Measurements from ENCODE around the gene CDCA8.

CDCA8 gene

GRCh38 chr1:37703061-37703460 lies 10.7 kb downstream of the CDCA8 start:
- DNase-seq (ENCODE audit: low spot score) = no peak
- TF ChIP-seq CTCF (IDR thresholded peaks at IDR 0.05; ENCODE audit: borderline replicate concordance, control extremely low read depth, extremely low read depth, insufficient read depth, missing control alignments) = no peak
- in situ Hi-C loops (cut with MboI; ENCODE audit: low sequenced_read_pairs, unreplicated experiment) = no loop called here

GRCh38 chr1:37704966-37705365 lies 12.7 kb downstream of the CDCA8 start:
- in situ Hi-C loops (cut with MboI; ENCODE audit: low sequenced_read_pairs, unreplicated experiment) = no loop called here
- DNase-seq (ENCODE audit: low spot score) = no peak

GRCh38 chr1:37705399-37705798 lies 13.1 kb downstream of the CDCA8 start:
- TF ChIP-seq CTCF (IDR thresholded peaks at IDR 0.05; ENCODE audit: borderline replicate concordance, control extremely low read depth, extremely low read depth, insufficient read depth, missing control alignments) = no peak
- in situ Hi-C loops (cut with MboI; ENCODE audit: low sequenced_read_pairs, unreplicated experiment) = no loop called here
- DNase-seq (ENCODE audit: low spot score) = no peak

More at GRCh38 chr1:37704966-37705365, 12.7 kb downstream of the CDCA8 start:
- no peak for TF ChIP-seq CTCF (IDR thresholded peaks at IDR 0.05; ENCODE audit: borderline replicate concordance, control extremely low read depth, extremely low read depth, insufficient read depth, missing control alignments)

- DNase-seq (ENCODE audit: low spot score) = no peak
- in situ Hi-C loops (cut with MboI; ENCODE audit: low sequenced_read_pairs, unreplicated experiment) = no loop called here
- no peak for TF ChIP-seq CTCF (IDR thresholded peaks at IDR 0.05; ENCODE audit: borderline replicate concordance, control extremely low read depth, extremely low read depth, insufficient read depth, missing control alignments)
These were observed 16.2 kb downstream of the CDCA8 start for GRCh38 chr1:37708471-37708870.

GRCh38 chr1:37714226-37714625 lies 21.9 kb downstream of the CDCA8 start:
- no peak for DNase-seq (ENCODE audit: low spot score)
- no peak for TF ChIP-seq CTCF (IDR thresholded peaks at IDR 0.05; ENCODE audit: borderline replicate concordance, control extremely low read depth, extremely low read depth, insufficient read depth, missing control alignments)
- in situ Hi-C loops (cut with MboI; ENCODE audit: low sequenced_read_pairs, unreplicated experiment) = no loop called here

- in situ Hi-C loops (cut with MboI; ENCODE audit: low sequenced_read_pairs, unreplicated experiment) = no loop called here
- no peak for DNase-seq (ENCODE audit: low spot score)
- TF ChIP-seq CTCF (IDR thresholded peaks at IDR 0.05; ENCODE audit: borderline replicate concordance, control extremely low read depth, extremely low read depth, insufficient read depth, missing control alignments) = no peak
These were observed 22.4 kb downstream of the CDCA8 start for GRCh38 chr1:37714689-37715088.

GRCh38 chr1:37716321-37716720 lies 24.0 kb downstream of the CDCA8 start:
- in situ Hi-C loops (cut with MboI; ENCODE audit: low sequenced_read_pairs, unreplicated experiment) = no loop called here
- TF ChIP-seq CTCF (IDR thresholded peaks at IDR 0.05; ENCODE audit: borderline replicate concordance, control extremely low read depth, extremely low read depth, insufficient read depth, missing control alignments) = no peak

More at GRCh38 chr1:37716321-37716720, 24.0 kb downstream of the CDCA8 start:
- DNase-seq (ENCODE audit: low spot score) = no peak

All from GM13976 (cell line).